Caki2 (cell line): ENCODE measurements around the gene AEBP1. TPM values are rescaled to one million over a fixed set of nuclear protein-coding genes. Genes with fewer than 3 reads are reported as not detected.

Experiments
- DNase-seq: peaks from one replicate; pipeline ENCODE4 v3.0.0-alpha.2; 2015; ENCODE audit warnings: low read depth
- in situ Hi-C: cut with HindIII; loops from 2 replicates; pipeline ENCODE4 v1.10.0; 2016; ENCODE audit warnings: low sequenced_read_pairs, low pct_unique_long_range_greater_than_20kb, mixed read lengths
- total RNA-seq: library from RNA; depleted of rRNA; stranded (reverse); fragments of >200 nt; shearing (Covaris generic); gene quantifications from 2 replicates; pipeline ENCODE4 v1.2.3, GENCODE V29; 2014; ENCODE audit warnings: low replicate concordance; rRNA removed

AEBP1 gene
- not detected in 2 replicates for total RNA-seq

DNA sequence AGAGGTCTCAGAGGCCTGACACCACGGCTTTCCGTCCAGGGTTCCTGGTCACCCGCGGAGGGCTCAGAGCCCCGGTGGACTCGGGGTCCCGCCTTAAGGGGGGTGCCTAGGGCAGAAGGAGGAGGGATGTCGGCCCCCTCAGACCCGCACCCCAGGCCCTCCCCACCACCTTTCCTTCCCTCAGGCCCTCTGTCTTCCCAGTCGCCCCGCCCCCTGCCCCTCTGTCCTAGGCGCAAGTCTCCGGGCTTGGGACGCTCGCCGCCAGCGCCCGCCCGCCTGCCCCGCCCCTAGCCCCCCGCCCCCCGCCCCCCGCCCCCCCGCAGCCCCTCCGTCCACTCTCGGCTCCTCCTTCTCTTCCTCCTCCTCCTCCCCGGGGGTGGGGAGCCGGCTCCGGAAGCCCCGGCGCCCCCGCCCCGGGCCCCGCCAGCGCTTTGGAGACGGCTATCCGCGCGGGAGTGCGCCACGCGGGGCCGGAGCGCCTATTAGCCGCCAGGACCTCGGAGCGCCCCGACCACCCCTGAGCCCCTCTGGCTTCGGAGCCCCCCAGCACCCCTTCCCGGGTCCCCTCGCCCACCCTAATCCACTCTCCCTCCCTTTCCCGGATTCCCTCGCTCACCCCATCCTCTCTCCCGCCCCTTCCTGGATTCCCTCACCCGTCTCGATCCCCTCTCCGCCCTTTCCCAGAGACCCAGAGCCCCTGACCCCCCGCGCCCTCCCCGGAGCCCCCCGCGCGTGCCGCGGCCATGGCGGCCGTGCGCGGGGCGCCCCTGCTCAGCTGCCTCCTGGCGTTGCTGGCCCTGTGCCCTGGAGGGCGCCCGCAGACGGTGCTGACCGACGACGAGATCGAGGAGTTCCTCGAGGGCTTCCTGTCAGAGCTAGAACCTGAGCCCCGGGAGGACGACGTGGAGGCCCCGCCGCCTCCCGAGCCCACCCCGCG is at the start of gene AEBP1:
TSS of gene AEBP1 (plus strand) at position 423 of the 937 bp plus-strand sequence. CDS start at position 744, 321 bp downstream.
- no peak for DNase-seq
- in situ Hi-C loops: no loop called here

DNA sequence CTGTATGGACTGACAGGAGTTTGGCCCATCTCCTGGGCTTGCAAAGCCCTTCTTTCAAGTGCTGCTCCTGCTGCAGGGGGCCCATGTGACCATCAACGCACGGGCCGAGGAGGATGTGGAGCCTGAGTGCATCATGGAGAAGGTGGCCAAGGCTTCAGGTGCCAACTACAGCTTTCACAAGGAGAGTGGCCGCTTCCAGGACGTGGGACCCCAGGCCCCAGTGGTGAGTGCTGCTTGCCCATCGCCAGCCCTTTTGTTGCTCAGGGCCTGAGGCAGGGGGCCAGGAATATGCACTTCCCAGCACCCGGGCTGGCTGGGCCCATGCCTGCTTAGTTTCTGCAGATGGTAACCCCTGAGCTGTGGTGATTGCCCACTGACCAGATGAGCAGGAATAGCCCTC is 47.5 kb upstream of the AEBP1 start:
- in situ Hi-C loops: no loop called here
- no peak for DNase-seq

GRCh38 chr7:44057181-44057848 is 46.8 kb upstream of the AEBP1 start:
- in situ Hi-C loops: no loop called here
- DNase-seq: no peak

DNA sequence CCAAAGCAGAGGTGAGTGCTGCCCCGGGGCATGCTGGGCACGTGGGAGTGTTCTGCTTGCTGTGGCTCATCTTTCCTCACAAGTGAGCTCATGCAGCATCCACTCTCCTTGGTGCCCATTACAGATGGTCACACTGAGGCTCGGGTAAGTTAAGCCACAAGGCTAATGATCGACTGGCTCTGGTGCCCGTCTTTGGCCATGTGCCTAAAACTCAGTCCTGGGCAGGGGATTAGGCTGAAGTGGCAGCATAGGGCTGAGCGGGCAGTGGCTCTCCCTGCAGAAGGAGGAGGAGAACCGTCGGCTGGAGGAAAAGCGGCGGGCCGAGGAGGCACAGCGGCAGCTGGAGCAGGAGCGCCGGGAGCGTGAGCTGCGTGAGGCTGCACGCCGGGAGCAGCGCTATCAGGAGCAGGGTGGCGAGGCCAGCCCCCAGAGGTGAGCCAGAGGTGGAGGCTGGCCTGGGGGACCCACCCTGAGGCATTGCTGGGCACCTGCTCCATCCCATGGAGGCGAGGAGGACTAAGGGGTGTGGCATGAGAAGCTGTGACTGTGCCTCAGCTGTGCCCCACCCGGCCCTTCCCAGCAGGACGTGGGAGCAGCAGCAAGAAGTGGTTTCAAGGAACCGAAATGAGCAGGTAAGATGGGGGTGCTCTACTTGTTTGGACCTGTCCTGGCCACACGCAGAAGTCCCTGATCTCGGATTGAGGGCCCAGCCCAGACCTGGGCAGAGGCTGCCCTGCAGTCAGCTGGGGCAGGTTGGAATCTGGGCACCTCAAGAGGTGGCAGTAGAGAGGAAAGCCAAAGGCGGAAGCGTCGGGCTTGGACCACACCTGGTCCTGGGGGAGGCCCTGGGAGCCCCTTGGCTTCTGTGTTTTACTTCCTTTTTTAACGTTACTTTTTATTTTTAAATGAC is 46.0 kb upstream of the AEBP1 start:
- in situ Hi-C loops: no loop called here
- no peak for DNase-seq

DNA sequence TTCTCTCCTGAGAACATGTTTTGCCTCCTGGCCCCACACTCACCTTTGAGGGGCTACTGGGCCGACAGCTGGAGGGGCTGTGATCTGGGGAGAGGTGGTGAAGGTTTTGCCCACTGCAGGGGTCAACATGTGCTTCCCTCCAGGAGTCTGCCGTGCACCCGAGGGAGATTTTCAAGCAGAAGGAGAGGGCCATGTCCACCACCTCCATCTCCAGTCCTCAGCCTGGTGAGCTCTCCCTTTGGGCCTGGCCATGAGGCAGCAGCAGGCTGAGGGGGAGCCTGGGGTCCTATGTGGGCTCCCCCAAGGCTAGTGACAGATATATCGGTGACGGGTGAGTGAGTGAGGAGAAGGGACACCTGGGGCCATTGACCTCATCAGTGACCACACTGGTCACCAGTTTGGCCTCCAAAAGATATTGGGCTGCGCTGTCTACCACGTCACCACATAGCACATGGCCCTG is 45.4 kb upstream of the AEBP1 start:
- no peak for DNase-seq
- in situ Hi-C loops: no loop called here

DNA sequence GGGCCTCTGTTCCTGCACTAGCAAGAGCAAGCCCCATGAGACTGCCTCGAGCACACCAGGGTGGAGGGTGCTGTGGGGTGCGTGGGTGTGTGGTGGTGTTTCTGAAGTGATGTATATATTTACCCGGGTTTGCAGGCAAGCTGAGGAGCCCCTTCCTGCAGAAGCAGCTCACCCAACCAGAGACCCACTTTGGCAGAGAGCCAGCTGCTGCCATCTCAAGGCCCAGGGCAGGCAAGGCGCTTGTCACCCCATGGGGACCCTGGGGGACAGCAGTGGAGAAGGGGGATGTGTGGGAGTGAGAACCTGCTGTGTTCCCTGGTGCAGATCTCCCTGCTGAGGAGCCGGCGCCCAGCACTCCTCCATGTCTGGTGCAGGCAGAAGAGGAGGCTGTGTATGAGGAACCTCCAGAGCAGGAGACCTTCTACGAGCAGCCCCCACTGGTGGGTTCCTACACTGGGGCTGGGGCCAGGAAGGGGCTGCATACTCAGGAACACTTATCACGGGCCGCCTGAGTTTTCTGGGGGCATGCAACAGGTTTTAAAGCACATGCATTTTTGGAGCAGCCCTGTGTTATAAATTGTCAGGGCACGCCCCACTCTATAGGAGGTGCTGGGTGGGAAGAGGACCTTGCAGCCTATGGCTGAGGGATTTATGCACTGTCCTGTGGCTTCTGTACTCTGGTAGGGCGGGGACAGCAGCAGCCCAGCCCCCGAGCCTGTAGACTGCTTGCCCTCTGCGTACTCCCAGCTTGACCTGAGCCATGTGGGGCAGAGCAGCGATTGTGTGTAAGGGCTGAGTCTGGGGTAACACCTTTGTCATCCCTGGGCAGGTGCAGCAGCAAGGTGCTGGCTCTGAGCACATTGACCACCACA is 44.7 kb upstream of the AEBP1 start:
- in situ Hi-C loops: no loop called here
- DNase-seq: no peak

DNA sequence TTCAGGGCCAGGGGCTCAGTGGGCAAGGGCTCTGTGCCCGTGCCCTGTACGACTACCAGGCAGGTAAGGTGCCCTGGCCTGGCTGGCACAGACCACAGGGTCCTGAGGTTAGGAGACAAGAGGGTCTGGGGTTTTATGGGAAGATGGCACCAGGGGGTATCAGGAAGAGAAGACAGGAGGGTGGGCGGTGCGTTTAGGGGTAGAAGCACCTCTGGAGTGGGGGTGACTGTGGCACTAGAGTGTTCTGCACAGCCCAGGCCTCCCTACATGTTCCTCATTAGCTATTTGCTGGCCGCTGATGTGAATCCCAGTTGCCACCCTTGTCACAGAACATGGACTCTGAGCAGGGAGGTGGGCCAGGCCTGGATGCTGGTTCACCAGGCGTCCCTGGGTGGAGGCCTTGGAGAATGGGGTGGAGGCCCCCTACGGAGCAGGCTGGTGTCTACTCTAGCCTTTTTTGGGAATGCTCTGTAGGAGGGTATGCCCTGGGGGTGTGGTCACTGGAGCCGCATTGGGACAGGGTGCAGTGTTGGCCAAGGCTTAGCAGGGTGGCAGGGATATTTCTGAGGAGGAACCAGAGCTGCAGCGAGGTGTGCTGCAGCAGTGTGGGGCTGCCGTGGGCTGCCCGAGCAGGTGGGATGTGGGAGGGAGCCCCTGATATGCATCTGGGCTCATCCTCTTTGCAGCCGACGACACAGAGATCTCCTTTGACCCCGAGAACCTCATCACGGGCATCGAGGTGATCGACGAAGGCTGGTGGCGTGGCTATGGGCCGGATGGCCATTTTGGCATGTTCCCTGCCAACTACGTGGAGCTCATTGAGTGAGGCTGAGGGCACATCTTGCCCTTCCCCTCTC is 43.8 kb upstream of the AEBP1 start:
- in situ Hi-C loops: no loop called here
- DNase-seq: no peak

- in situ Hi-C loops: no loop called here
- no peak for DNase-seq
These were observed 43.0 kb upstream of the AEBP1 start for GRCh38 chr7:44060948-44061644.

DNA sequence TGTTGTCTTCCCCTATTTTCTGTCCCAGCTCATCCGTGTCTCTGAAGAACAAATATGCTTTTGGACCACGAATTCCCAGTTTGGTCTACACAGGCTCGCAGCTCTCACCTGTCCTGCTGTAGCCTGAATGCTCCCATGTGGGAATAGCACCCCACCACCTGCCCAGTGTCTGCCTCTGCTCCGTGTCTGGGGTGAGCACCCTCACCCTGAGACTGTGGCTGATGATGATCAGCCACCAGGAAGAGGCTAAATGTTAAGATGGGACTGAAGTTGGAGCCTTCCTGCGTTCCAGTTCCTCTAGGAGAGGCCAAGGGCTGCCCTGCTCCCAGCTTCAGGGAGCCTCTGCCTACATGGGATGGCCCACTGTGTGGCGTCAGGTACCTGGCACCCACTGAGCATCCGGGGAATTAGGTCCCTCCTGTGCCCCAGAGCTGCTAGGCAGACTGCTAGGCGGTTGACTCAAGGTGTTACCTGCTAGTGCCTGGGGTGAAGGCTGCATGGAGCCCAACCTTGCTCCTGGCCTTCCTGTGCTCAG is 42.4 kb upstream of the AEBP1 start:
- no peak for DNase-seq
- in situ Hi-C loops: no loop called here

DNA sequence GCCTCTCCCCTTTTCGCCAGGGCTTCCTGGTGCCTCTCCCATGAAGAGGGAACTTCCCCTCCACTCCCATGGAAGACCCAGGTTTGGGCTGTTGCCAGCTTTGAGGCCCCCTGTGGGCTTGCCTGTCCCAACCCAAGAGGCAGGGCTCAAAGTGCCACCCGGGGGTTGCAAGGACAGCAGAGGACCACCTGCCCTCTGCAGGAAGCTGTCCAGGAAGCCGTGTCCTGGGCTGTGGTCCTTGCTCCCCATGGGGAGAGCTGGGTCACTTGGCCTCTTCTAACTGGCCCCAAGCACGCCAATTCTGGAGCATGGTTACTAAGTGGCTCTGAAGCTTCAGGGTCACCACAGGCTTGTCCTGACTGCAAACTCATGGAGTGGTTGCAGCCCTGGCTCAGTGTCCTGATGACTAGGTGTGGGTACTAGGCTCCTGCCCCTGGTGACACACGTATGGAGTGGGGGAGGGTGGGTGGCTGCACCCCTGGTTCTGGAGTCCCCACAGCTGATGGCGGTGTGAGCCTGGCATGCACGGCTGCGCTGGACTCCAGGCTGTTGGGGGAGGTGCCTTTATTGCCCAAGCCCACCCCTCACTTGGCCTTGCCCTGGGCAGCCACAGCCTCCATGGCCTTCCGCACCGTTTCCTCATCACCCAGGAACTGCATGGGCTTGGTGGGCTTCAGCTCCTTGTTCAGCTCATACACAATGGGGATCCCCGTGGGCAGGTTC is 41.8 kb upstream of the AEBP1 start:
- DNase-seq: no peak
- in situ Hi-C loops: no loop called here

DNA sequence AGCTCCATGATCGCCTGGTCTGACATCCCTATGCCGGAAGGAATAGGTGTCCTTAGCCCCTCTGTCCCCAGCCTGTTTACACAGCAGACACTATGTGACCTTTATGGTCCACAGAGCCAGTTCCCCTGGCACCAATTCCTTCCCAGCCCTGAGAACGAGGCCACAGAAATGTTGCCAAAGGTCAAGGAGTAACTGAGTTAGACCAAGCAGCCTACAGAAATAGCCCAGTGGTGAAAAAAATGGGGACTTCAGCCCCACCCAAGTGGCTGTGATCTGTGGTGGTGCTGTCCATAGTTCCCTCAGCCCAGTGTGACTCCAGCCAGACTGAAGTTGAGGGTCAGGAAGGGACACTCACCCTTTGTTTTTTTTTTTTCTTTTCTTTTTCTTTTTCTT is 41.2 kb upstream of the AEBP1 start:
- no peak for DNase-seq
- in situ Hi-C loops: no loop called here

GRCh38 chr7:44063547-44063893 is 40.6 kb upstream of the AEBP1 start:
- in situ Hi-C loops: no loop called here
- no peak for DNase-seq

- in situ Hi-C loops: no loop called here
- DNase-seq: no peak
These were observed 40.1 kb upstream of the AEBP1 start for GRCh38 chr7:44063894-44064651.

- no peak for DNase-seq
- in situ Hi-C loops: no loop called here
These were observed 39.2 kb upstream of the AEBP1 start for GRCh38 chr7:44064791-44065430.
